HL-60/S4 treated with retinoic acid at 250 ng/mL for 4 days and 3 days (cell line): ENCODE measurements around the gene NPB.

Source experiments
- in situ Hi-C: fragments of 300-500 bp; cut with MboI; formaldehyde crosslinking; loops from 2 replicates; pipeline ENCODE4 v1.7.0; 2022; ENCODE audit warnings: low sequenced_read_pairs

NPB gene

DNA sequence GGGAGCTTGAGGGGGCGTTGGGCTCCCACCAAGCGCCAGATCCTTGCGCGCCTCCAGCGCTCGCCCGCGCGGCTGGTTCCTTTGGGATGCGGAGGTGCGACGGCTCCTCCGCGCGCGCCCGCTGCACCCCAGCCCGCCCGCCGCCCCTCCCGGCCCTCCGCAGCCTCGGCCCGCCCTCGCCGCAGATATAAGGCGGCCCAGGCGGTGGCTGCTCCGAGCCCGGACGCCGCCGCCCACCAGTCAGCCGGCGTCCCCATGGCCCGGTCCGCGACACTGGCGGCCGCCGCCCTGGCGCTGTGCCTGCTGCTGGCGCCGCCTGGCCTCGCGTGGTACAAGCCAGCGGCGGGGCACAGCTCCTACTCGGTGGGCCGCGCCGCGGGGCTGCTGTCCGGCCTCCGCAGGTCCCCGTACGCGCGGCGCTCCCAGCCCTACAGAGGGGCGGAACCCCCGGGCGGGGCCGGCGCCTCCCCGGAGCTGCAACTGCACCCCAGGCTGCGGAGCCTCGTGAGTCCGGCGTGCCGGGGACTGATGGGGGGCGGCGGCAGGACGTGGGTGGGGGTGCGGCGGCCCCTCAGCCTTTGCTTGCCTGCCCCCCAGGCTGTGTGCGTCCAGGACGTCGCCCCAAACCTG, at the start of gene NPB:
NPB (plus strand) TSS at position 216 of the 630 bp plus-strand sequence; CDS start at position 256, 40 bp downstream.
- in situ Hi-C loops = no loop called here

DNA sequence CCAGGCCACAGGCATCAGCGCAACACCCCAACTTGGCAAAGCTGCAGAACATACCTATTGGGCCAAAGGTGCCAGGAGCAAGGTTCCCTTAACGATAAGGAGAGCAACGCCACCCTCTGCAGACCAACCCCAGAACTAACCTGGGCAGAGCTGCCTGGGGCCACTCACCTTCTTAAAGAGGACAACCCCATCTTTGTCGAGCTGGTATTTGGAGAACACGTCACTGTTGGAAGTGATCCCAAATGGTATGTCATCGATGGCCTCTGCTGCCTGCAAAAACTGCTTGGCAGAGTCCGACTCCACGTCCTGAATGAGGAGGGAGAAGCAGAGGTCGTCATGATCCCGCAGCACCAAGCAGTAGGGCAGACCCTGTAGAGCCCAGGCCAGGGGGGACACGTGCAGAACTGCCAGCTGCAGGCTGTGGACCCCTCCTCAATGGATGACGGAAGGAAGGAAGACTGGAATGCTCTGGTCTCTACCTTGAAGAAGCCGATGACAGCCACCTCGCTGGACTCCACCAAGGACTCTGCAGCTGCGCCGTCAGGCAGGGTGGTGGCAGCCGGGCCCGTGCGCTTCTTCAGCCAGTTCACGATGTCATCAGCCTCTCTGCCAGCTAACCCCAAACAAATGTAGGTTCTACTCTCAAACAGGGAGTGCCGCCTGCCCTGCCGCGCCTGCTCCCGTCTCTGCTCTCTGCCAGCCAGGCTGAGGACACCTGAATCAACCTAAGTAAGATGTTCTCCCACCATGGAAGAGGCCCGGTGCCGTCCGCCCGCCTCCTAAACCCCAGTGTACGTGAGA, 46.9 kb upstream of the NPB start:
- in situ Hi-C loops = no loop called here

DNA sequence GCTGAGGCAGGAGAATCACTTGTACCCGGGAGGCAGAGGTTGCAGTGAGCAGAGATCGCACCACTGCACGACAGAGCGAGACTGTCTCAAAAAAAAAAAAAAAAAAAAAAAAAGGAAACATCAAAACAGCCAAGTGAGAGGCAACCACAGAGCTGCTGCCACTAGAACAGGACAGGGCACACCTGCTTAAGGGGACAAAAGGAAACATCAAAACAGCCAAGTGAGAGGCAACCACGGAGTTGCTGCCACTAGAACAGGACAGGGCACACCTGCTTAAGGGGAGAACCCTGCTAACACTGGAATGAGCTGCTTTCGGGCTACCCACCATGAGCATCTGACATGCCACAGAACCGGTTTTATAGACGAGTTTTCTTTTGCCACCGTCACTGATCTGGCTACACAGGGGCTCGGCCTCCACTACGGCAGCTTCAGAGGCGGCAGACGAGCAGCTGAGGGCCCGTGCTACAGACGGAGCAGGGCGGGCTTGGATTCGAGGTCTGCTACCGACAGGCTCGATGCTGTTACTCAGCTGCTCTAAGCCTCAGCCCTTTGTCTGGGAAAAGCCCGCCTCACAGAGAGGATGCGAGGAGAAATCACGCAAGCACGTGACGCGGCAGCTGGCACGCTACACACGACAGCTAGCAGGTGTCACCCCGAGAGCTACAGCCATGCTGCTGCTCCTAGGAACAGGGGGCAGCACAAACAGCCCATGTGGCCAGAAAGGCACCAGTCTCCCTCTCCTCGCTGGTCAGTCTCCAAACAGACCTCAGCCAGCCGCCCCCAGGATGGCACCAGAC, 43.7 kb upstream of the NPB start:
- in situ Hi-C loops = no loop called here

DNA sequence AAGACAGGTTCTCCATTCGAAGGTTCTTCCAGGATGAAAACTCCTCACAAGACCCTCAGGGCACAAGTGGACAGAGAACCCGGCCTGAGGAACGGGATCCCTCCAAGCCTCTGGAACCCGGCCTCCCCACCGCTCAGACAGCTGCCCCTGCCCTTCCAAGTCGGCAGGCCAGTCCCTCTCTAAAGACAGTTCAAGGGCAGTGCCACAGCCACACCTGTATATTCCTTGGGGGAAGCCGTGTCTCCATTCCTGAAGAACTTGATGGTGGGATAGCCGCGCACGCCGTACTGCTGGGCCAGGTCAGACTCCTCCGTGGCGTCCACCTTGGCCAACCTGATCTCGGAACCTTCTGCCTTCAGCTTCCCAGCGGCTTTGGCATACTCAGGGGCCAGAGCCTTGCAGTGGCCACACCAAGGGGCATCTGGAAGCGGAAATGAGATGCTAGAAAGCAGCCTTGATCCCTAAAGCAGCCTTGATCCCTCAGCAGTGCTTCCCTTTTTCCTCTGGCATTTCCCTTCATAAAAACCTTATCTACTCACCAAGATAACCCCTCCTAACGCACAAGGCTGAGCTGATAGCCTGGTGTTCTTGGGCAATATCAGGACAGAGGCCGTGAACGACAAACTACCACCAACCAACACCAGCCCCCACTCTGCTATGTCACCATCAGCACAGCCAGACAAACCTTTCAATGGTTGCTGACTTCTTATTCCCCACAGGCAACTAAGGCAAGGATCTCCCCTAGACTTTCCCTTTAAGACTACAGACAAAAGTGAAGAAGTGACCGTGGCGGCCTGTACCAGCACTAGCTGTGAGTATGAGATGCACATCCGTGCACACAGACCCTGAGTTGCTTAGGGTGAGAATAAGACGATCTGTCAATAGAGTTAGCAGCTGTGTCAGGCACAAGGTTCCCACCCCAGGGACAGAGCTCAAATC, 42.8 kb upstream of the NPB start:
- in situ Hi-C loops = no loop called here

DNA sequence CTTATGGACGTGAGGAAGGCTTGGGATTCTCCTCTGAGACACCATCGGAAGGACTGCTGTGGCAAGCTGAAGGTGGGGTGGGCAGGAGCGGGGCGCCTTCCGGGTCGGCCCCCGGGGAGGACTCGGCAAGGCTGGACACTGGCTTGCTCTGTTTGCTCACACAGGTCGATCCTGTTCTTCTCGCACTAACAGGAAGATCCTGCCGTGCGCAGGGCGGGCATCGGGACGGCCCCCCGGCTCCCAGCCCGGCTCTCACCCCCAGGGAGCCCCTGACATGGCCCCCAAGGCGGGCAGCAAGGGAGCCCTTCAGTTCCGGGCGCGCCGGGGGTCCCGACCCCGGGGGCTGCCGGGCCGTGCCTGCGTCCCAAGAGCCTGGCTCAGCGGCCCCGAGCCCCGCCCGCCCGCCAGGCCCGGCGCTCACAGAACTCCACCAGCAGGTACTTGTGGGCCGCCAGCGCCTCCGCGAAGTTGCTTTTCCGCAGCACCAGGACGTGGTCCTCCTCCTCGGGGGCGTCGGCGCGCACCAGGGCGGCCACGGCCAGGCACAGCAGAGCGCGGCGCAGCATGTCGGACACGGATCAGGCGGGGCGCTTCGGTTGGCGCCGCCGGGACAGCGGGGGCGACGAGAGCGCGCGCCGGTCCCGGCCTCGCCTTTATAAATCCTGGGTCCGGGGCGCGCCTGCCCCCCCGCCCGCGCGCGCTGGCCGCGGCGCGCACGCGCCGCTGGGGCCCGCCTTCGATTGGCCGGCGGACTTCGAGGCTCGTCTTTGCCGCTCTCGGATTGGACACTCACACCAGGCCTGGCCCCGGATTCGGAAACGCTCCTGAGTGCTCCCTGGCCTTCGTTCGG, 41.9 kb upstream of the NPB start, which contains the start of gene P4HB:
P4HB (minus strand) TSS at position 630 of the 850 bp plus-strand sequence; CDS start at position 566, 64 bp downstream.
- in situ Hi-C loops = no loop called here

DNA sequence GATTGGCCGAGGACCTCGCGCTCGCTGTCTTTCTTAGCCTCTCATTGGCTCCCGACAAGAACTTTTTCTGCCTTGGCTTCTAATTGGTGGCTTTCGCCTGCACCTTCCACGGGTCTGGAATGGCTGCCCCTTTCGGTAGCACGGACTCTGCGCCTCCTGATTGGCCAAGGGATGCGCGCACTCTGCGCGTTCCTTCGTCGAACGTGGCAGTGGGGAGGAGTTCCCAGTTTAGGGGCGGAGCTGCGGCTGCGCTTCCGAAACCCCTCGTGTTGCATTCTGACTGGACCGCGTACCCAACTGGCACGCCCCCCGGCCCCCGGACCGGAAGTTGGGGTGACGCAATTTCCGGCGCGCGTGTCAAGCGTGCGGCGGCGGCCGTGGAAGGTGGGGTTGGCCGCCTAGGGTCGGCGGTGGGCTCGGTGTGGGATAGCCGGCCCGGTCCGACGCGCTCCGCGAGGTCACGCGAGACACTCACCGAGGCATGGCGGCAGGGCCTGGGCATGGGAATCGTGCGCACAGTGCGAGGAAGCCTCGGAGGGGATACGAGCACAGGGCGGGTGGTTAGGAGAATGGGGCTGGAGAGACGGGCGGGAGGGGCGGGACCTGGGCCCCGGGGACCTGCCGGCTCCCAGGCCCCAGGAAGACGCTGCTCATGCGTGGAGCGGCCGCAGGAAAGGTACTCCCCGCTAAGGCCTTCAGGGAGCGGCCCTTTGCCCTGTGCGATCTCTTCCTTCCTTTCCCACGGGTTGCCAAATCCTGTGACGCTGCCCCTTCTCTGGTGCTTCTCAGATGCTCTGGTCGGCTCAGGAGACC, 41.1 kb upstream of the NPB start:
- in situ Hi-C loops = no loop called here

DNA sequence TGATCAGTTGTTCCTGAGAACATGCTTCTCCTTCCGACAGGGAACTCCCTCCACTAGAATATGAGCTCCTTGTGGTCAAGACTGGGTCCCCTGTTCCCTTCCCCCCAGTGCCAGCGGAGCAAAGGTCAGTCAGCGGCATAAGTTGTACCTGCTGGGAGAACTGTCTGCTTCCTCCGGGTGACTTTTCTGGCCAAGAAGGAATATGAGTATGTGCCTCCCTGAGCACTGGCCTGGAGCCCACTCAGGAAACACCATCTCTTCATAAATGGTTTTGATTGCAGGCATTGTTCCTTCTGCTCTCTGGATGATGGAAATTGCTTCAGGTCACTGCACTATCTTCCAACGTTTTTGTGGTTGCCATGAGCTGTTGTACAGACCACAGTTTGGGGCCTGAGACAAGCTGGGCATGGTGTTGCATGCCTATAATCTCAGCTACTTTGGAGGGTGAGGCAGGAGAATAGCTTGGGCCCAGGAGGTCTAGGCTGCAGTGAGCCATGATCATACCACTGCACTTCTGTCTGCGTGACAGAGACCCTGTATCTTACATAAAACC, 38.8 kb upstream of the NPB start:
- in situ Hi-C loops = no loop called here

DNA sequence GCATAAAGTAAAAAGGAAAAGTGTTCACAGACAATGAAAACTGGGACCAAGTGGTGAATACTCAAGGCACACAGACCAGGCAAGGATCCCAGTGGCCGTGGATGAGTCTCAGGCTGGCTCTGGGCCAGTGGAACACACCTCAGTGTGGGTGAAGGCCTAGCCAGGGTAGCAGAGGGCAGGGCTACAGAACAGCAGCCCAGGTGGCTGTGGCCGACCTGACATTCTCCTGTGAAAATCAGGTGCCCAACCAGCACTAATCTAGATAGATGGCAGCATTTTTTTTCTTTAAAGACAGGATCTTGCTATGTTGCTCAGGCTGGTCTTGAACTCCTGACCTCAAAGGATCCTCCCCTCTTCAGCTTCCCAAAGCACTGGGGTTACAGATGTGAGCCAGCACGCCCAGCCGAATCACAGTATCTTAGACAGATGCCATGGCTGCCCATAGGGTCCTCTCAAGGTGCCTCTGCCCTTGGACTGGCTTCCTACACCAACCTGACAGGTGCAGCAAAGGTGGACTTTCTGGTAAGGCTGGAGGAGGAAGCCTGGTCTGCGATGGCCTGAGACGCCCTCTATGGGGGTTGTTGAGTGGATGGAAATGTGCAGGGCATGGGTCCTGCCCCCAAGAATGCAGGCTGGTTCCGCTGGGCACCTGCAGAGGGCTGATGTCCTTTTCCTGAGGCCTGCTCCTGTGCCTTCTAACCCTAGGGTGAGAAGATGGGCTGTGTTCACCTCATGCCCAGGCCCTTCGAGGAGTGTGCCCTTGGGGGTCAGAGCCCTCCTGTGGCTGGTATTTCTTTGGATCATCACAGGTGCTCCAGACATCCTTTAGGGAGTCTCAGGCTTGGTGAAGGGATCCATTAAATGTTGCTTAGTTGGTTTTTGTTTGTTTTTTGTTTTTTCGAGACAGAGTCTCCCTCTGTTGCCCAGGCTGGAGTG, 37.9 kb upstream of the NPB start:
- in situ Hi-C loops = no loop called here

DNA sequence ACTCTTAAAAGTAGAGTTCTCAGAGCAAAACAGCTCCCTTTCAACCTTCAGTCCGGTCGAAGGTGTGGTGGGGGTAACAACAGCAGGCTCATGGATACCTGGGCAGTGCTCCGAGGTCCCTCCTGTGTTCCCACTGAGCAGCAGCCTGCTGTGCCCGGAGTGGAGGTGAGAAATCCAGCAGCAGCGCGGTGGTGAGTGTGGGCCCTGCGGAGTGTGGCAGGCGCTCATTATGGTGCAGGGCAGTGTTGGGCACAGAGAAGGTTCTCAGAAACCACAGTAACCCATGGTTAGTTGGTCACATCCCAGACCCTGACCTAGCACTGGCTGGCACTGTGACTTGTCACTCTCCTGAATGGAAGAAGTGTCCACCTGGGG, 36.7 kb upstream of the NPB start:
- in situ Hi-C loops = no loop called here

DNA sequence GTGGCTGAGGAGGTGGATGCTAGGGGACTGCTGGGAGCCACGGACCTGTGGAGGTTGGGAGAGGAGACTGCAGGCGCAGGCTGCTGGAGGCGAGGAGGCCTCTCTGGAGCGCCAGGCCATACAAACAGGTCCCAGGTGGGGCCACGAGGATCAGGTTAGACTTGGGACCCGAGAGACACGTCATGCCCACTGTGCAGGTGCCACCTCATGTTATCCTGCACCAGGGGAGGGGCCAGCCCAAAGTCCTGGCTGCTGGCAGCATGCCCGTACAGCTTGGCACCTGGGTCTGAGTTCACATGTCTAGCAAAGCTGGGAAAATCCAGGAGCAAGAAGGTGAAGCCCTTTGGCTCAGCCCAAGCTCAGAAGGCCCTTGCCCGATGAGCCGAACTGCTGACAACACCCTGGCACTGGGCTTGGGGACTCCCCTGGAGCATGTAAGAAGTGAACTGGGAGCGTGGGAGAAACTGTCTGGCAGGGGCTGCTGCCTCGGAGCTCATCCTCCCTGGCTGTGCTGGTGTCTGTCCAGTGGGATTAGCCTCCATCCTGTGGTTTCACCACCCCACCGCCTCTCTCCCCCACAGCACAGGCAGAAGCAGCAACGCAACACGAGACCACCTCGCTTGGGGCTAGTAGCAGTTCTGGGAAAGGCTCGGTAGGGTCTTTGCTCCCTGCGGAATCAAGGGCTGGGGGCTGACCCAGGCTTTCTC, 36.2 kb upstream of the NPB start:
- in situ Hi-C loops = no loop called here

DNA sequence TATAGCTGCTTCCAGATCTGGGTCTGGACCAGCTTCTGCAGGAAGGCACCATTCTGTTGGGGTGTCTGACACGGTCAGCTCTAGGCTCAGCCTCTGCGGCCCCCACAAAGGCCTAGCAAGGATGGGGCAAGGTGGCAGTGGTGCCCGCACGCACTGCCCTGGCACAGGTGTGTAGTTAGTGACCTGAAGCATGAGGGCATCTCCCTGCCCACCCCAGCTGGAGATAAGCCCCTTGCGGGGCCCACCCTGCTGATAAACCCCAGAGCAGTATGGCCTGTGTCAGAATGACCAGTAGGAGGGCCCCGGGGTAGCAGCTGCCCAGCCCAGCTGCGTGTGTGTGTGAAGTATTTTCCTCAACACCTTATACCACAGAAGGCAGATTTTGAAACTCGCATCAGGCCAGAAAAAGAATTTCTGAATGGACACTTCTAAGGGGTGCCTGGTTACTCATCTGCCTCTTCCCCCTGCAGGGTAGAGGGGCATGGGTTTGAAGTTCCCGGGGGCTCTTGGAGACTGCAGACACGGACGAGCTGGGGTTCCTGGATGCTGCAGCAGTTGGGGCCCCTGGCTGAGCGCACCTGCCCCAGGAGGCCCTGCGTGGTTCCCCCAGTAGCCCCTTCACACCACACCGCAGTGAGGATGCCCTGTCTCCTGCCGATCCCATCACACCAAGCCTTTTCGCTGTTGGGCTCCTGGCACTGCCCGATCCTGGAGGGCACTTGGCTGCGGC, 35.4 kb upstream of the NPB start:
- in situ Hi-C loops = no loop called here

DNA sequence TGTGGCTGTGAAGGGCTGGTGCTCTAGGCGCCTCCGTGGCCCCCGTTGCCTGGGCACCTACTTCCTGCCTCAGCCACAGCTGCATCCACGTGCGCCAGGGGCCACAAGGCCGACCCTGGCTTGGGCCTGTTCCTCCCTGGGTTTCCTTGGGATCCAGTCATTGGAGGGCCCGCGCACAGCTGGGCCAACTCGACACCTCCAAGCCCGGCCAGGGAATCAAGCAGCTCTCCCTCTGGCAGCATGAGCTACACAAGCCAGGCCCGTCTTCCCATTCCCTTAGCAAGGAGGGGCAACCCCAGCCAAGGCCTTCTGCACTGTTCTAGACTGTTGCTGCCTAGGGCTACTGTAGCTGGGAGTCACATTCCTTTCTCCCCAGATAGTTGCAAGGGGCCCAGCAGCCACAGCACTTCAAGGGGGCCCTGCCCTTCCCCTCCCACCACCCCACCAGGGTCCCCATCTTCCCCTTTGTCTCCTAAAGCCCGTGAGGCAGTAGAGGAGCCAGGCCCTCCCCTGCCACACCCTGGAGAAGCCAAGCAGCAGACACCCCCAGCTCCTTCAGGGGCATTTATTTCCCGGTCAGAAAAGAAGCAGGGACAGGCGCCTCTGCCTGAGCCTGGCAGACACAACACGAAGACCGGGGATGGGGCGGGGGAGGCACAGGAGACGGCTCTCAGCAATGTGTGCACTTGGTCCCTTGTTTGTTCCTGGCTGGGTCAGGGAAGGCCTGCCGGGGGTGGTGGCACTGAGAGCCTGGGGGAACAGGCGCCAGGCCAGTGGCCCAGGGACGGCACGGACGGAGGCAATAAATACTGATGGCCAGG, 34.7 kb upstream of the NPB start:
- in situ Hi-C loops = no loop called here

DNA sequence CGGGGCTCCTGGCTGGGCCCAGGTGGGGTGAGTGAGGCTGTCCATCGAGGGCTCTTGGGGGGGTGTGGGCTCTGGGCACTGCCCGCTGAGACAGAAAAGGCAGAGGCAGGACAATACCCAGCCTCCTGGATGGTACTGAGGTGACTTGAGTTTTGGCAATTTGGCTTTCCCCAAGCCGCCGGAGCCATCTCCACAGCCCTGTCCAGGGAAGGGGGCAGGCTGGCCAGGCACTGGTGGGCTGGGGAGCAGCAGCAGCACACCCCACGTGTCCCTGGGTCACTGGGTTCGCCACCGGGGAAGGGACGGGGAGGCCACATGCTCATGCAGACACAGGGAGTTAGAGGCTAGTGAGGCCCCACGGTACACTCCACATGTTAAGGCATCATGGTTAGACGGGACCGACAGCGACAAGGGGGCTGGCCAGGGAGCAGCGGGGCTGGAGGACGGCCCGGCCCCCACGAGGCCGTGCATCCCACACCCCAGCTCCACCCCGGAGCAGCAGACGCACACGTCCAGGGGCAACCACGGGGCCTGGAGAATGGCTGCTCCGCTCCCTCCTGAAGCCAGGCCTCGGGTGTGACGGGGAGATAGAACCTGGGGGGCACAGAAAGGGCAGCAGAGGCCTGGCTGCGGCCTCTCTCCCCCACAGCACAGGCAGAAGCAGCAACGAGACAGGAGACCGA, 33.9 kb upstream of the NPB start:
- in situ Hi-C loops = no loop called here

DNA sequence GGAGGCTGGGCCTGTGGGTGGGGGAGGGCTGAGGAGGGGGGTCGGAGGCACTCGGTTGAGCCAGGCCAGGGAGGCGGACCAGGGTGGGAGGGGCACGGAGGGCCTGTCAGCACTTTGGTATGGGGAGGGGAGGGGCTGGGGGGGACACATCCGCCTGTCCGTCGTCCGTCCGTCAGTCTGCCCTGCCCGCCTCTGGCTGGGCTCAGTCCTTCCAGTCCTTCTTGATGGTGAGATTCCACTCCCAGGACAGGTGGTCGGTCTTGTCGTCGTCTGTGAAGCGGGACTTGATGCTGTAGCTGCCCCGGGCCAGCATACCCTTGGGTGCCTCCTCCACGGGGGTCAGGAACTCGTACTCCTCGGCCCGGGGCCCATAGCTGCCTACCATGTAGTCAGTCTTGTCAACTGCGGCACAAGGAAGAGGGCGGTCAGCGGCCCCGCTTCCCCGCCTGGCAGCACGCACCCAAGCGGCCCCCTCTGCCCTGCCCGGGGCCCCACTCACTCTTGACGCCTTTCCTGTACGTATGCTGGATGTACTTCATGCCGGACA, 33.3 kb upstream of the NPB start:
- in situ Hi-C loops = no loop called here
